Hepatocyte (in vitro differentiated cells): ENCODE data around the gene OPTC. TPM values are rescaled to one million over a fixed set of nuclear protein-coding genes. Genes with fewer than 3 reads are reported as not detected.

ENCODE experiments used
- DNase-seq: peaks from one replicate; pipeline ENCODE4 v3.0.0-alpha.2; 2016; ENCODE audit warnings: low spot score
- H2AFZ ChIP-seq: fragments of 200-600 bp; sonication (generic); 2 replicates; pipeline ENCODE4 v1.6.0; 2016; ENCODE audit warnings: antibody characterized with exemption, mild to moderate bottlenecking
- H3K27ac ChIP-seq: fragments of 200-600 bp; sonication (generic); 2 replicates; pipeline ENCODE4 v1.5.1; 2016; ENCODE audit warnings: mild to moderate bottlenecking
- H3K27me3 ChIP-seq: fragments of 200-600 bp; sonication (generic); 2 replicates; pipeline ENCODE4 v1.6.1; 2016
- H3K36me3 ChIP-seq: fragments of 200-600 bp; sonication (generic); replicated peaks from 2 replicates; pipeline ENCODE4 v1.5.1; 2016; ENCODE audit warnings: low read depth; ENCODE audit not compliant: insufficient read depth
- H3K4me1 ChIP-seq: fragments of 200-600 bp; sonication (generic); 2 replicates; pipeline ENCODE4 v1.5.1; 2016; ENCODE audit warnings: mild to moderate bottlenecking, moderate library complexity; ENCODE audit not compliant: insufficient read depth
- H3K4me2 ChIP-seq: fragments of 200-600 bp; sonication (generic); 2 replicates; pipeline ENCODE4 v1.6.0; 2016
- H3K4me3 ChIP-seq: fragments of 200-600 bp; sonication (generic); 2 replicates; pipeline ENCODE4 v1.5.1; 2016; ENCODE audit warnings: mild to moderate bottlenecking
- H3K79me2 ChIP-seq: fragments of 200-600 bp; sonication (generic); 2 replicates; pipeline ENCODE4 v1.6.0; 2017; ENCODE audit warnings: mild to moderate bottlenecking
- H3K9me2 ChIP-seq: fragments of 200-600 bp; sonication (generic); replicated peaks from 2 replicates; pipeline ENCODE4 v1.6.0; 2017; ENCODE audit warnings: mild to moderate bottlenecking; ENCODE audit not compliant: insufficient read depth
- H3K9me3 ChIP-seq: fragments of 200-600 bp; sonication (generic); 2 replicates; pipeline ENCODE4 v1.5.1; 2016; ENCODE audit warnings: low read depth, mild to moderate bottlenecking
- H4K20me1 ChIP-seq: fragments of 200-600 bp; sonication (generic); 2 replicates; pipeline ENCODE4 v1.6.0; 2016; ENCODE audit warnings: mild to moderate bottlenecking; ENCODE audit not compliant: insufficient read depth, poor library complexity, severe bottlenecking
- CTCF ChIP-seq: fragments of 200-600 bp; sonication (generic); IDR thresholded peaks from 2 replicates; pipeline ENCODE4 v1.5.1; 2016; ENCODE audit warnings: antibody characterized with exemption, mild to moderate bottlenecking; ENCODE audit not compliant: poor library complexity
- EZH2 ChIP-seq: fragments of 200-600 bp; sonication (generic); IDR thresholded peaks from 2 replicates; pipeline ENCODE4 v1.6.1; 2016; ENCODE audit warnings: antibody characterized with exemption, mild to moderate bottlenecking, borderline replicate concordance
- EZH2phosphoT487 ChIP-seq: fragments of 200-600 bp; sonication (generic); IDR thresholded peaks from one replicate; pipeline ENCODE4 v1.6.1; 2018; ENCODE audit warnings: antibody characterized with exemption, mild to moderate bottlenecking, low read depth, moderate library complexity; ENCODE audit not compliant: unreplicated experiment, severe bottlenecking
- WGBS: methylation state at CpG from one replicate; pipeline ENCODE4 v1.1.6; 2016; ENCODE audit warnings: low lambda C conversion rate; ENCODE audit errors: missing lambda C conversion rate; 5-methylcytosine and 5-hydroxymethylcytosine counted together
- polyA plus RNA-seq: library from polyadenylated mRNA; unstranded; fragments of >200 nt; fragmentation: Nextera tagmentation; extraction: Ambion mirVana; gene quantifications from 2 replicates; pipeline ENCODE4 v1.2.1, GENCODE V29; 2016
- total RNA-seq: library from RNA; depleted of rRNA; stranded (reverse); fragments of >200 nt; gene quantifications from 2 replicates; pipeline ENCODE4 v1.2.3, GENCODE V29; 2014

The OPTC gene
- total and polyA plus RNA-seq, 2 experiments from 2014 or later = 0.28 TPM; not detected in 1

DNA sequence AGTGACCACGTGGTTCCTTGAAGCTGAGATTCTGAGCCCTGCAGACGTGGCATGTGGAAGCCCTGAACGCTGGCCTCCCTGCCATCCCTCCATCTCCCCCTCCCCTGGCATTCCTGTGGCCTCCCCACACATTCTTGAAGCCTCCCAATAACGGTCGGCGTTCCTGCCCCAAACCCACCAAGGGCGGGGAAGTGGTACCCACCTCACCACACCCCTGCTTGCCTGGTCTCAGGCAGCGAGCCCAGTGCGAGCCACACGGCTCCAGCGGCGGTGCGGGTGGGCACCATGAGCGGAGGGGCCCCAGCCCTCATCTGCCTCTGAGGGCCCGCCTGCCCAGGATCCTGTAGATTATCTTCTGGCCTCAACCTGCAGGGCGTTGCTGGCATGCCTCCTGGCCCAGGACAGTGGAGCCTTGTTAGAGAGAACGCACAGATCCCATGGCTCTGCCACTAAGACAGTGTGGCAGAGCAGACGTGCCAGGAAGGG is 38.9 kb upstream of the OPTC start:
- Histone ChIP-seq H4K20me1 (no peaks in the 10 kb centered on the region), H3K36me3 (no peaks in the 10 kb centered on the region), H3K4me2 (no peak overlapping the region), H3K4me3 (no peak overlapping the region), H3K27ac (no peak overlapping the region), H3K4me1 (no peaks in the 10 kb centered on the region), H3K9me2 (no peaks in the 10 kb centered on the region), H3K79me2 (no peaks in the 10 kb centered on the region), H3K27me3 (no peaks in the 10 kb centered on the region), H3K9me3 (no peaks in the 10 kb centered on the region), H2AFZ (no peak overlapping the region)
- no peak for TF ChIP-seq EZH2phosphoT487
- no peak for TF ChIP-seq EZH2
- TF ChIP-seq CTCF = no peak
- WGBS = 83% methylated on average over 18 of the region's 18 CpGs
- DNase-seq = no peak

GRCh38 chr1:203455706-203456105 is 38.2 kb upstream of the OPTC start:
- no peaks in the 10 kb centered on the region for H3K27me3 ChIP-seq
- H3K36me3 ChIP-seq = no peaks in the 10 kb centered on the region
- H3K27ac ChIP-seq = no peak overlapping the region
- H3K4me3 ChIP-seq = no peak overlapping the region
- no peaks in the 10 kb centered on the region for H3K79me2 ChIP-seq
- TF ChIP-seq CTCF (no peak), EZH2phosphoT487 (no peak), EZH2 (no peak)
- H3K9me2 ChIP-seq = no peaks in the 10 kb centered on the region
- 81% methylated on average over 3 of the region's 3 CpGs for WGBS
- no peak overlapping the region for H2AFZ ChIP-seq
- H4K20me1 ChIP-seq = no peaks in the 10 kb centered on the region
- H3K4me2 ChIP-seq = no peak overlapping the region
- H3K4me1 ChIP-seq = no peaks in the 10 kb centered on the region
- H3K9me3 ChIP-seq = no peaks in the 10 kb centered on the region
- DNase-seq = no peak

DNA sequence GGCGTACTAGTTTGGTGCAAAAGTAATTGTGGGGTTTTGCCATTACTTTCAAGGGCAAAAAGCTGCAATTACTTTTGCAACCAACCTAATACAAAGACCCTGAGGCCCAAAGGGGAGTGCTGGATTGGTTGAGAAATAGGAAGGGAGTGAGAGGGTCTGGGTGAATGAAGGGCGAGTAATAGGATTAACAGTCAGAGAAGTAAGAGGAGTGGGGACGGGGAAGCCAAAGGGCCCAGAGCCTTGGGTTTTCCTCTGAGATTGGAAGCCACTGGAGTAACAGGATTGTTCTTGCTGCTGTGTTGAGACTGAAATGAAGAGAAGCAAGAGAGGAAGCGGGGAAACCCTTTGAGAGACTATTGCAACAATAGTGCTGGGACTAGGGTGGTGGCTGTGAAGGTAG is 37.4 kb upstream of the OPTC start:
- Histone ChIP-seq H3K4me2 (no peak overlapping the region), H4K20me1 (no peaks in the 10 kb centered on the region), H3K36me3 (no peaks in the 10 kb centered on the region), H3K27me3 (no peaks in the 10 kb centered on the region), H3K4me3 (no peak overlapping the region), H3K9me2 (no peaks in the 10 kb centered on the region), H3K4me1 (no peaks in the 10 kb centered on the region), H3K9me3 (no peaks in the 10 kb centered on the region), H3K27ac (no peak overlapping the region), H2AFZ (no peak overlapping the region), H3K79me2 (no peaks in the 10 kb centered on the region)
- 80% methylated on average over 4 of the region's 4 CpGs for whole genome bisulfite sequencing
- DNase-seq = no peak
- TF ChIP-seq EZH2phosphoT487 = no peak

- TF ChIP-seq CTCF (no peak), EZH2phosphoT487 (no peak), EZH2 (no peak)
- DNase-seq = no peak
- WGBS = 91% methylated on average over 5 of the region's 5 CpGs
These were observed 35.9 kb upstream of the OPTC start for GRCh38 chr1:203458078-203458477.

More at GRCh38 chr1:203458078-203458477, 35.9 kb upstream of the OPTC start:
- H3K9me3 ChIP-seq = no peaks in the 10 kb centered on the region
- no peaks in the 10 kb centered on the region for H3K36me3 ChIP-seq
- H3K4me1 ChIP-seq = no peaks in the 10 kb centered on the region
- H3K4me3 ChIP-seq = no peak overlapping the region
- H2AFZ ChIP-seq = no peak overlapping the region
- no peaks in the 10 kb centered on the region for H3K9me2 ChIP-seq
- H4K20me1 ChIP-seq = no peaks in the 10 kb centered on the region
- no peak overlapping the region for H3K4me2 ChIP-seq
- no peaks in the 10 kb centered on the region for H3K79me2 ChIP-seq
- no peaks in the 10 kb centered on the region for H3K27me3 ChIP-seq
- H3K27ac ChIP-seq = no peak overlapping the region
